Body of pancreas (tissue), 4 donors: Measurements from ENCODE around the gene TAF12.

Source experiments
- POLR2A ChIP-seq, 3 donors: fragments of 450-650 bp; IDR thresholded peaks; one replicate each; pipeline ENCODE4 v1.6.1; 2016; ENCODE audit warnings: antibody characterized with exemption in 3 of 3, mild to moderate bottlenecking in 2 of 3
- TF ChIP-seq, protein P1 (sequence below), 7 experiments: fragments of 450-650 bp in 4 of 7; fragments of 200-600 bp in 3 of 7; sonication (generic) in 3 of 7; IDR thresholded peaks; one replicate each; pipeline ENCODE4 v1.5.1; 2016 to 2019; ENCODE audit warnings: antibody characterized with exemption in 7 of 7

DNA sequence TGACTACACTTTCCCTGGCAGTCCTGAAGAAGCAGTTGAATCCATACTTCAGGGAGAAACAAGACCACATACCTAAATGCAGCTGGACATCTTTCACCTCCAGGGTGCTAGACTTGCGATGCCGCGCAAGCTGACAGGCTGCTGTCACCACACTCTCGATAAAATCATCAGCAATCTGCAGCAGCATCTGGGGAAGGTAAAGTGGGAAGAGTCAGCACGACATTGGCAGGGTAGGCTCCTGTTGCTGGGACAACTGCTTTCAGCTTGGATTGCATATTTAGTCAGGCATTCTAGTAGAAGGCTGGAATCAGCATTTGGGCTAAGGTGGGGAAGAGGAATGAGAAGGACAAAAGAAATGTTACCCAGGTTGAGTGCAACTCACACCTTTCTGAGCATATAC, 29.7 kb downstream of the TAF12 start:
- TF ChIP-seq, protein P1, sequence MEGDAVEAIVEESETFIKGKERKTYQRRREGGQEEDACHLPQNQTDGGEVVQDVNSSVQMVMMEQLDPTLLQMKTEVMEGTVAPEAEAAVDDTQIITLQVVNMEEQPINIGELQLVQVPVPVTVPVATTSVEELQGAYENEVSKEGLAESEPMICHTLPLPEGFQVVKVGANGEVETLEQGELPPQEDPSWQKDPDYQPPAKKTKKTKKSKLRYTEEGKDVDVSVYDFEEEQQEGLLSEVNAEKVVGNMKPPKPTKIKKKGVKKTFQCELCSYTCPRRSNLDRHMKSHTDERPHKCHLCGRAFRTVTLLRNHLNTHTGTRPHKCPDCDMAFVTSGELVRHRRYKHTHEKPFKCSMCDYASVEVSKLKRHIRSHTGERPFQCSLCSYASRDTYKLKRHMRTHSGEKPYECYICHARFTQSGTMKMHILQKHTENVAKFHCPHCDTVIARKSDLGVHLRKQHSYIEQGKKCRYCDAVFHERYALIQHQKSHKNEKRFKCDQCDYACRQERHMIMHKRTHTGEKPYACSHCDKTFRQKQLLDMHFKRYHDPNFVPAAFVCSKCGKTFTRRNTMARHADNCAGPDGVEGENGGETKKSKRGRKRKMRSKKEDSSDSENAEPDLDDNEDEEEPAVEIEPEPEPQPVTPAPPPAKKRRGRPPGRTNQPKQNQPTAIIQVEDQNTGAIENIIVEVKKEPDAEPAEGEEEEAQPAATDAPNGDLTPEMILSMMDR (IDR thresholded peaks at IDR 0.05) = no peak
- TF ChIP-seq POLR2A (IDR thresholded peaks at IDR 0.05) = no peak
